AG08395 (cell line): ENCODE data around the gene BHLHE23.

ENCODE experiments used
- DNase-seq: peaks from one replicate; pipeline ENCODE4 v3.0.0; 2012; ENCODE audit warnings: mixed read lengths, low spot score

The BHLHE23 gene

DNA sequence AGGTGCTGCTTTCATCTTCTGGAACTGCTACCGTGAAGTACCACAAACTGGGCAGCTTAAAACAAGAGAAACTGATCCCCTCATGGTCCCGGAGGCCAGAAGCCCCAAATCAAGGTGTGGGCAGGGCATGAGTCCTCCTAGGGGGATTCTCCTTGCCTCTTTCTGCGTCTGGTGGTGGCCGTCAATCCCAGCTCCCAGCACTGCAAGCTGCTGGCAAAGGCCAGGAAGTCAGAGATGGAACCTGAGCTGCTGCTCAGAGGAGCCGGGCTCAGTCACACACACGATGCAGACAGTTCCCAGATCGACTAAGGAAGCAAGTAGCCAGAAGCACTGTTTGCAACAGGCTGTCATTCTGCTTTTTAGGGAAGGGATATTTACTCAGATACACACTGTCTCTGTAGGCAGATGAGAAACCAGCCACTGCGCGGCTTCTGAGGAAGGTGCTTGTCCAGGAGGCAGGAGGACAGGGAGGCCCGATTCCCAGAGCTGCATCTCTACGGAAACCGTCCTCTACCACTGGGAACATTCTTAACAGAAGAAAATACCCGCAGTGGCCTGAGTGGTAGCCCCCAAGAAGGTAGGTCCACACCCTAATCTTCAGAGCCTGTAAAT lies 15.5 kb downstream of the BHLHE23 start:
- DNase-seq: no peak

DNA sequence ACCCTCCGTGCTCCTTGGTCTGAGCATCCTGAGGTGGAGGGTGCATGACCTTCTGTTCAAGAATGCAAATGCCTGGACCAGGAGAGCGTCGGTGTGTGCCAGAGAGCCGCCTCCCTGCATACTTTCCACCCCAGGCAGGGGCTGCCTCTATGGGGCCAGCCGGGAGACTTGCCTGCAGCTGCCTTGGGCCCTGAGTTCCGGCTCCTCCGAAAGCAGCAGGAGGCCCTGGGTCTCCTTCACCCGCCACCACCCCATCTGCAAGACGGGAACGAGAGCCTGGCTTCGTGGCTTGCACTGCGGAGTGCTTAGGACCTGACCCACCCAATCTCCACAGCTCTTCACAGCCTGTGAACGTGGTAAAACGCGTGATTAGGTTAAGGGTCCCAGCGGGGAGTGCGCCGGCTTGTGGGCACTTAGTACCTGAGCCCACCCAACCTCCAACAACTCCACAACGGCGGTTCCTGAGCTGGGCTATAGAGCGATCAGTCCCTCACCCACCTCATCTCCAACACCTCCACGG lies 16.4 kb downstream of the BHLHE23 start:
- no peak for DNase-seq

DNA sequence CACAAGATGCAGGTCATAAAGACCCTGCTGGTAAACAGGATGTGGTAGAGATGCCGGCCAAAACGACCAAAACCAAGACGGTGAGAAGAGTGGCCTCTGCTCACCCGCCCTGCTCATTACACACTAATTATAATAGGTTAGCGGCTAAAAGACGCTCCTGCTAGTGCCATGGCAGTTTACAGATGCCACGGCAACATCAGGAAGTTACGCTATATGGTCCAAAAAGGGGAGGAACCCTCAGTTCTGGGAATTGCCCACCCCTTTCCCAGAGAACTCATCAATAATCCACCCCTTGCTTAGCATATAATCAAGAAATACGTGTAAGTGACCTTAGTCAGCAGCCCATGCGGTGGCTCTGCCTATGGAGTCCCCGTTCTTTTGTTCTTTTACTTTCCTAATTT lies 17.6 kb downstream of the BHLHE23 start:
- no peak for DNase-seq

DNA sequence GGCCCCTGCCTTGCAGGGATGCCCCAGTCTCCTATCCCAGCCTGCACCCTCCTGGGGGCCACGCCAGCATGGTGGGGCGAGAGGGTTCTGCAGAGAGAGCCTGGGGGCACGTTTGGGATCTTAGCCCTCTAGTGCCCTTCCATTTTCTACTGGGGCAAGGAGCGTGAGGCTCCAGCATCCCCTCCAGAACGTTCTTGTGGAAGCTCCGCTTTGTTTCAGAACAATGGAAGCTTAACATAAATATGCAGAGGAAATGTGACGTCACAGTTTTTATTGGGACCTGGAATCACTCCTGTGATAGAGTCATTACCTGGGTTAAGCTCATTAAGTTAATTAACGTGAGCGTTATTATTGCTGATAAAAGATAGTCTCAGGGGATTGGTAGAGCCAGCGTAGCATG lies 19.6 kb downstream of the BHLHE23 start:
- no peak for DNase-seq

DNA sequence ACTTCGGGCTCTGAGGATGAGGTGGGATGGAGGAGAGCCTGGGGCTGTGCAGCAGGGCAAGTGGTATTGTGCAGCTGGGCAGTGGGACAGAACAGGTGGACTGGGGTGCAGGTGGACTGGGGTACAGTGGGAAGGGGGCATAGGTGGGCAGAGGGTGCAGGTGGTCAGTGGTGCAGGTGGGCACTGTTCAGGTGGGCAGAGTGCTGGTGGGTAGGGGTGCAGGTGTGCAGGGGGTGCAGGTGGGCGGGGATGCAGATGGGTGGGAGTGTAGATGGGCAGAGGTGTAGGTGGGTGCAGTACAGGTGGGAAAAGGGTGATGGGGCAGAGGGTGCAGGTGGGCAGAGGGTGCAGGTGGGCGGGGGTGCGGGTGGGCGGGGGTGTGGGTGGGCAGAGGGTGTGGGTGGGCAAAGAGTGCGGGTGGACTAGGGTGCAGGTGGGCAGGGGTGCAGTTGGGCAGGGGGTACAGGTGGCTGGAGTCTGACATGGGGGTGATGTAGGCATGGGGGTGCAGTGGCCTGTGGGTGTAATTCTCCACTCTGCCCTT lies 20.4 kb downstream of the BHLHE23 start:
- no peak for DNase-seq

GRCh38 chr20:62985444-62985778 lies 21.4 kb downstream of the BHLHE23 start:
- no peak for DNase-seq

DNA sequence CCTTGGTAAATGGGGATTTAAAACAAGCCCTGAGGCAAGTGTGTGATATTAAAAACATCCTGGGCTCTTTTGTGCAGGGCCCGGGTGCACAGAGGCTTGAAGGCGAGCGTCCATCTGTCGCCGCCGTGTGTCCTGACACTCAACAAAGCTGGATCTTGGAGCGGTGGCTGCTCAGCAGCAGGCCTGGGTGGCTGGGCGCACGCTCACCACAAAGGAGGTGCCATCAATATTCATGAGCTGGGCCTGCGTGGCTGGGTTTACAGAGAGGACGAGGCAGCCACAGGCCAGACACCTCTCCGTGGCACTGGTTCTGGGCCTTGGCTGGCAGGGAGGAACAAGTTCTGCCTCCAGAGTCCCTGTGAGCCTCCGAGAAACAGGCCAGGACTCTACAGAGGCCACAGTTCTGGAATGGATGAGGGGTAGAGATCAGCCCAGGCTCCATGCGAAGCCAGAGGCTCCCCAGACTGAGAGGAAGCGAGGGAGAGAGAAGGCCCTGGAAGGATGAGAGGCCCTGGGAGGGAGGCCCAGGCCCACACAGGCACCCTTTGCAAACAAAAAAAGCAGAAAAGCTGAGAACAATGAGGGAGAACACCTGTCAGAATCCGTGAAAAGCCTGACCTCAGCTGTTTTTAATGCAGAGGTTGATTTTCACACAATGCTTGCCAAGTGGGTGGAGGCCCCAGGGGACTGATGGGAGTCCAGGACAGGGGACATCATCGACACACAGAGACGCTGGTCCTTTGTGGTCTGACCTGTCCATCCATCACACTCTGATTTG lies 21.9 kb downstream of the BHLHE23 start:
- no peak for DNase-seq

DNA sequence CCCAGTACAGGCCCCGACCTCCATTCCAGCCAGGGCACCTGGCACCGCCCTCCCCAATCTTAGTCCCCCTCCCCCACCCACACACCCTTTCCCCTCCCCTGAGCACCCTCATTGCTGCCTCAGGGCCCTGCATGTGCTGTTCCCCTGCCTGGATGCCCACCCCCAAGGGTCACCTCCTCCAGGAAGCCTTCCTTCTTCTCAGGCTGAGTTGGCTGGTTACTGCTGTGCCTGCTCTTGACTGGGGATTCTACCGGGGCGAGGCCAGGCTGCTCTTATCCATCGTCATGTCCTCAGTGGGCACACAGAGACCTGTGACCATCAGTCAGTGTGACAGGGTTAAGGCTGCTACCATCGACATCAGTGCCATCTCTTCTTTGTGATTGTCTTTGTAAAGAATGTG lies 23.6 kb downstream of the BHLHE23 start:
- DNase-seq: no peak

DNA sequence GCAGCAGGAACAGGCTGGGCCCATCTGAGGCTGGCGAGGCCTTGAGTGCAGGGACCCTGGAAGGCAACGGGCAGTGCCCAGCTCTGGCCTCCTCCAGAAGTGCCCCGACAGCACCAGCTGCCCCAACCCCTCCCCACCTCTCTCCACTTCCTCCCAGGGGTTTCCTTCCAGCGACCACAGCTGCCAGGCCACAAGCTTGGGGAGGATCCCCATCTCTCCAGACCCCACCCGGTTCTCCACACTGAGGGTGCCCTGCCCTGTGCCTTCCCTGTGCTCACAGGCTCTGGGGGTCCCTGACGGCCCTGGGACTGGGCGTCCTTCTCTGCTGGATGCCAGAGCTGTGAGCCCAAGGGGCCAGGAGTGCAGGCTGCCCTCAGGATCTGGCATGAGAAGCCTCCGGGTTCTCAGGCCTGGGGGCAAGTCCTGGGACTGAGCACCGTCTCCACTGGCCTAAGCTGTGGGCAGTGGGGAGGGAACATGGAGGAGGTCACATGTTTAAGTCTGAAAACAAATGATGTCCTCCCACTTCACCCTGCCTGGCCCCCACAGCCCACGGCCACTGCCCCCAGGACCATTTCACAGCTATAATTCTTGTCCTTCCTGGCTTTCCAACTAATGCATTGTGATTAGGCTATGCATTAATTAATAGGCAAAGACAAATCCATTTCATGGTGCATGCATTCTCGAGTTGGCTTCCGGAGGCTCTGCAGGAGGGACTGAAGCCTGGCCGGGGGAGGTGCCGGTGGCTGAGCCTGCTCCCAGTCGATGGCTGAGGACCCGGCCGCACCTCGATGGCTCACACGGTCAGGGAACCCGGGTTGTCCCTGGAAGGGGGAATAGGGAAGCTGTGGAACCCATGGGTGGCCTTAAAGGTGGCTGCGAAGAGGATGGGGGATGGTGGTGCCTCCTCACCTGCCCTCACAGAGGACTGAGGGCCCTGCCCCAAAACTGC lies 24.4 kb downstream of the BHLHE23 start:
- DNase-seq: no peak

GRCh38 chr20:62980970-62981369 lies 25.8 kb downstream of the BHLHE23 start:
- DNase-seq: peak; percentile 31

- DNase-seq: no peak
Observed at GRCh38 chr20:62980380-62980960, 26.3 kb downstream of the BHLHE23 start.

- no peak for DNase-seq
Observed at GRCh38 chr20:62979876-62980373, 26.8 kb downstream of the BHLHE23 start.

DNA sequence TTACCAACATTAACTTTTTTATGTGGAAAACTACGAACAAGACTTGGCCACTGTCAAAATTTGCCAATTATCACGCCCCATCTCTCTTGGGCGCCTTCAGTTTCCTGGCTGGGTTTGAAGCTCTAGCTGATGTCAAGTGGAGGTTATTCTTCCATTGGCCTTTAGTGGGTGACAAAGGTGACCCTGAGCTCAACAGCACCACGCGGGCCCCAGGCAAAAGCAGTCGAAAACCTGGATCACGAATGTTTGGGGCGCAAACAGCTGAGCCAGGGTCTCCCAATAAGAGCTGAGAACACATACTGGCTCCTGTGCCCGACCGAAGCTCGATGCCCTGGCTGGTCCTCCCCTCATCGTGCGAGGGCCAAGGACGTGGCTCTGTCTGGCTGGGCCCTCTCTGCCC lies 27.5 kb downstream of the BHLHE23 start:
- no peak for DNase-seq

- DNase-seq: no peak
Observed at GRCh38 chr20:62978561-62978943, 28.2 kb downstream of the BHLHE23 start.

- no peak for DNase-seq
Observed at GRCh38 chr20:62977613-62978560, 28.9 kb downstream of the BHLHE23 start.

DNA sequence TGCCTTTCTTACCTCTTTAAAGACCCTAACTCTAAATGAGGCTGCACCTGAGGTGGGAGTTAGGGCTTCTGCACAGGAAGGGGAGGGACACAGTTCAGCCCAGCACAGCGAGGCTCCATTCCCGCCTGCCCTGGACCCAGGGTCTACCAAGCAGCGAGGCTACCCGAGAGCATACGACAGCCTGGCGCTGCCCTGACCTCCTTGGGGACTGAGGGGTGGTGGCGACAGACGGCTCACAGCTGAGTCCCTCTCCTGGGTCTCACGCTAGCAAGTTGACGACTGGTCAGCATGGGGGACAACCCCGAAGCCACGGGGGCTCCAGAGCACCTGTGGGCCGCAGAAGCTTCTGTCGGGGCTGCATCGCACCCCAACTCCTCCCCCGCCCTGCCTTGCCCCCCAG lies 29.9 kb downstream of the BHLHE23 start:
- DNase-seq: no peak

GRCh38 chr20:62975812-62976508 lies 30.8 kb downstream of the BHLHE23 start:
- DNase-seq: no peak

- DNase-seq: no peak
Observed at GRCh38 chr20:62975251-62975760, 31.5 kb downstream of the BHLHE23 start.

- no peak for DNase-seq
Observed at GRCh38 chr20:62972845-62973745, 33.7 kb downstream of the BHLHE23 start.
